ENCODE results near the gene CLMN.

The CLMN gene

DNA sequence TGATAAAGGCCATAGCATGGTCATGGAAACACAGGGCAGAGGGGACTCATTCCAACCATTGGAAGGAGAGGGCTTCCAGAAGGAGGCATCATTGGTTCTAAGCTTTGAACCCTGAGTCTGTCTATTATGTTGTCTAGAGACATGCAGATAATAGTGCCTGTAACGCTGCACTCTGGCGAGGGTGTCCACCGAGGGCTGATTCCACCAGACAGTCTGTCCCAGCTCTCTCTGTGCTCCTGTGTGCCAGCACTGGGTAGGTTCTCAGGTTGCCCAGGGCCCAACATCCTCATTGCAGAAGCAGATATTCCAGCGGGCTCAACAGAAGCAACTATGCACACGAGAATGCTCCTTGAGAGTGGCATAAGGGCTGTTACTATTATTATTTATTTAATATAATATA lies 18.7 kb upstream of the CLMN start:
- no peak for TF ChIP-seq CTCF (IDR thresholded peaks at IDR 0.05; ENCODE audit: low read depth, low read length)
- in situ Hi-C loops (cut with HindIII; ENCODE audit: low sequenced_read_pairs): no loop called here
- no peak for DNase-seq (ENCODE audit: low read depth, low spot score)
- H3K4me3 ChIP-seq (ENCODE audit: low read depth, low read length): no peak overlapping the region

- in situ Hi-C loops (cut with HindIII; ENCODE audit: low sequenced_read_pairs): no loop called here
- no peak for DNase-seq (ENCODE audit: low read depth, low spot score)
- no peak for TF ChIP-seq CTCF (IDR thresholded peaks at IDR 0.05; ENCODE audit: low read depth, low read length)
- H3K4me3 ChIP-seq (ENCODE audit: low read depth, low read length): no peak overlapping the region
Observed at GRCh38 chr14:95337041-95337595, 17.4 kb upstream of the CLMN start.

DNA sequence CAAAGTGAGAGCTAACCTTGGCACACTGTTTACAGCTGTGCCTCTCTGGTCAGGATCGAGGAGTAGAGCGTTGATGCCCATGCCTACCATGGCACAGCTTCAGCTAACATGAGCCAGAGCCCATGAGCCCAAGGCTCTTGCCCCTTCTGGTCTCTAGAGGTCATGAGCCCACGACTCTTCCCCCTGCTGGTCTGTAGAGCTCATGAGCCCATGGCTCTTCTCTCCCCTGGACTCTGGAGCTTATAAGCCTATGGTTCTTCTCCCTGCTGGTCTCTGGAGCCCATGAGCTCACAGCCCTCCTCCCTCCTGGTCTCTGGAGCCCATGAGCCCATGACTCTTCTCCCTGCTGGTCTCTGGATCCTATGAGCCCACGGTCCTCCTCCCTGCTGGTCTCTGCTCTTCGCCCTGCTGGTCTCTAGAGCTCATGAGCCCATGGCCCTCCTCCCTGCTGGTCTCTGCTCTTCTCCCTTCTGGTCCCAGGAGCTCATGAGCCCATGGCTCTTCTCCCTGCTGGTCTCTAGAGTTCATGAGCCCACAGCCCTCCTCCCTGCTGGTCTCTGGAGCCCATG lies 16.6 kb upstream of the CLMN start:
- no peak for TF ChIP-seq CTCF (IDR thresholded peaks at IDR 0.05; ENCODE audit: low read depth, low read length)
- no peak overlapping the region for H3K4me3 ChIP-seq (ENCODE audit: low read depth, low read length)
- no peak for DNase-seq (ENCODE audit: low read depth, low spot score)
- in situ Hi-C loops (cut with HindIII; ENCODE audit: low sequenced_read_pairs): no loop called here

DNA sequence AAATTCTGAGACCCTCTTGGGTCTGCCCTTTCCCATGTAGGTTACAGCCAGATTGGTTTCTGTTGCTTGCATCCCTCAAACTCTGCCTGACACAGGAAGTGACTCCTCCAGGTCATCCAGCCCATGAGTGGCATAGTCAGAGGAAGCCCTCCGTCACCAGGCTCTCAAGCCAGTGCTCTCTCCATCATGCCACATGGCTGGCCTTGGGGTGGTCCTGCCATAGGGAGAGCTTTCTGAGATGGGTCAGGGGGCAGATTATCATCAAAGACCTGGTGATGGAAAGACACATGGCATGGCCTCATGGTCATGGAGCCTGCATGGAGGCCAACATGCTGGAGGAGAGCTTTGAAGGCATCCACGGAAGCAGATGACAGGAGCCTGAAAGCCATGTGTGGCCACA lies 15.4 kb upstream of the CLMN start:
- no peak for TF ChIP-seq CTCF (IDR thresholded peaks at IDR 0.05; ENCODE audit: low read depth, low read length)
- in situ Hi-C loops (cut with HindIII; ENCODE audit: low sequenced_read_pairs): no loop called here
- H3K4me3 ChIP-seq (ENCODE audit: low read depth, low read length): no peak overlapping the region
- no peak for DNase-seq (ENCODE audit: low read depth, low spot score)

GRCh38 chr14:95334044-95334443 lies 14.3 kb upstream of the CLMN start:
- H3K4me3 ChIP-seq (ENCODE audit: low read depth, low read length): no peak overlapping the region
- in situ Hi-C loops (cut with HindIII; ENCODE audit: low sequenced_read_pairs): no loop called here
- no peak for TF ChIP-seq CTCF (IDR thresholded peaks at IDR 0.05; ENCODE audit: low read depth, low read length)
- no peak for DNase-seq (ENCODE audit: low read depth, low spot score)

DNA sequence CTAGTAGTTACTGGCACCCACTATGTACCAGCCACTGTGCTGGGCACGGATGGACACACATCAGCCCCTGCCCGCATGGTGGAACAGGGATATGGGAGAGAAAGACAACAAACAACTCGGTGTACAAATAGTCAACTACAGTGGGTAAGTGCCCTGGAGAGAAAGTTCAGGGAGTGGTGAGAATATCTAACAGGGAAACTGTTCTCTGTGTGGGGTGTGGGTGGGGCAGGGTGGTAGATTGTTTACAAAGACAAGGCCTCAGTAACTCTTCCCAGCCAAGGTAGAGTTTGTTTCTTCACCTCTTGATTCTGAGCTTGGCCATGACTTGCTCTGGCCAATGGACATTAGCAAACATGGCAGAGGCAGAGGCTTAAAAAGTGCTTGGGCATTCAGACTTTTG lies 12.9 kb upstream of the CLMN start:
- no peak for DNase-seq (ENCODE audit: low read depth, low spot score)
- in situ Hi-C loops (cut with HindIII; ENCODE audit: low sequenced_read_pairs): no loop called here
- TF ChIP-seq CTCF (IDR thresholded peaks at IDR 0.05; ENCODE audit: low read depth, low read length): no peak
- no peak overlapping the region for H3K4me3 ChIP-seq (ENCODE audit: low read depth, low read length)

Measured in astrocyte of the spinal cord (primary cell).